GM12878 (cell line): ENCODE results near the gene IRF8. TPM values are rescaled to one million over a fixed set of nuclear protein-coding genes. Genes with fewer than 3 reads are reported as not detected.

Experiments used
- ATAC-seq: fragments of 200-7000 bp; cut with Tn5 transposase; 3 replicates; pipeline ENCODE4 v1.9.1; 2020; ENCODE audit warnings: mild to moderate bottlenecking, moderate library complexity
- BruUV-seq: library from RNA; stranded (reverse); fragments of 400-500 nt; replicated peaks from 2 replicates; lab custom pipeline; 2021; lab: Mats Ljungman, UMichigan
- CTCF ChIA-PET: fragments of 300-600 bp; sonication (Branson Sonifier 250); formaldehyde crosslinking; extraction: SDS; loops from one replicate; lab custom pipeline; 2021; ENCODE audit warnings: inconsistent platforms; lab: Yijun Ruan, JAX
- POLR2A ChIA-PET: fragments of 350-600 bp; formaldehyde crosslinking; extraction: SDS; loops from one replicate; lab custom pipeline; 2021; ENCODE audit warnings: inconsistent platforms; lab: Charles Lee
- RAD21 ChIA-PET: fragments of 300-600 bp; sonication (Branson Sonifier 250); formaldehyde crosslinking; loops from one replicate; lab custom pipeline; 2023; ENCODE audit warnings: antibody characterized with exemption; ENCODE audit not compliant: unreplicated experiment; lab: Charles Lee
- SMC1A ChIA-PET: fragments of 300-600 bp; sonication (Branson Sonifier 250); formaldehyde crosslinking; loops from one replicate; lab custom pipeline; 2023; ENCODE audit not compliant: unreplicated experiment, uncharacterized antibody; lab: Charles Lee
- DNase-seq: peaks from one replicate; pipeline ENCODE4 v3.0.0-alpha.2; 2011; ENCODE audit warnings: low read depth, low spot score
- FAIRE-seq: peaks from 3 replicates; lab custom pipeline; 2011; peaks lifted over from hg19 to GRCh38; lab: Jason Lieb, UNC
- H2AFZ ChIP-seq: 2 replicates; pipeline ENCODE4 v1.6.0; 2011; ENCODE audit warnings: low read depth, low read length, control low read depth; ENCODE audit not compliant: control insufficient read depth
- H3K27ac ChIP-seq: 2 replicates; pipeline ENCODE4 v1.5.1; 2011; ENCODE audit warnings: control low read depth; ENCODE audit not compliant: control insufficient read depth, insufficient read depth
- H3K27me3 ChIP-seq, 2 experiments: replicated peaks in 1 of 2; 2 replicates each; pipeline versions ENCODE4 v1.6.0 to v1.6.1; 2011; ENCODE audit warnings: low read length in 1 of 2; ENCODE audit not compliant: control insufficient read depth in 2 of 2, insufficient read depth in 2 of 2
- H3K36me3 ChIP-seq, 2 experiments: 2 replicates each; pipeline ENCODE4 v1.5.1; 2011; ENCODE audit warnings: low read length in 1 of 2; ENCODE audit not compliant: control insufficient read depth in 2 of 2, insufficient read depth in 2 of 2
- H3K4me1 ChIP-seq: 2 replicates; pipeline ENCODE4 v1.6.1; 2011; ENCODE audit warnings: mild to moderate bottlenecking, low read length, moderate library complexity, mixed read lengths; ENCODE audit not compliant: control insufficient read depth, insufficient read depth
- H3K4me2 ChIP-seq: 2 replicates; pipeline ENCODE4 v1.6.0; 2011; ENCODE audit warnings: control low read depth; ENCODE audit not compliant: control insufficient read depth, insufficient read depth
- H3K4me3 ChIP-seq: fragments of 200-600 bp; sonication (generic); 2 replicates; pipeline ENCODE4 v1.5.1; 2016
- H3K79me2 ChIP-seq: 2 replicates; pipeline ENCODE4 v1.6.0; 2011; ENCODE audit warnings: low read length; ENCODE audit not compliant: control insufficient read depth, insufficient read depth
- H3K9ac ChIP-seq: 2 replicates; pipeline ENCODE4 v1.8.0; 2011; ENCODE audit warnings: low read length, control low read depth, mixed read lengths; ENCODE audit not compliant: control insufficient read depth, insufficient read depth
- H3K9me3 ChIP-seq: replicated peaks from 3 replicates; pipeline ENCODE4 v1.5.1; 2011; ENCODE audit warnings: mild to moderate bottlenecking, low read length; ENCODE audit not compliant: control insufficient read depth, insufficient read depth
- H4K20me1 ChIP-seq: 2 replicates; pipeline ENCODE4 v1.6.0; 2011; ENCODE audit not compliant: control insufficient read depth, insufficient read depth
- ATF2 ChIP-seq: IDR thresholded peaks from 2 replicates; pipeline ENCODE4 v1.6.1; 2012; ENCODE audit warnings: low read length, inconsistent platforms
- ATF7 ChIP-seq: fragments of 450-650 bp; IDR thresholded peaks from 2 replicates; pipeline ENCODE4 v1.6.1; 2016; ENCODE audit warnings: low read depth, mild to moderate bottlenecking
- BMI1 ChIP-seq: fragments of 450-650 bp; IDR thresholded peaks from 2 replicates; pipeline ENCODE4 v1.6.1; 2016; ENCODE audit warnings: mild to moderate bottlenecking, moderate library complexity, borderline replicate concordance
- DPF2 ChIP-seq: fragments of 450-650 bp; IDR thresholded peaks from 2 replicates; pipeline ENCODE4 v1.6.1; 2017; ENCODE audit warnings: mild to moderate bottlenecking
- EED ChIP-seq: sonication (generic); IDR thresholded peaks from 2 replicates; pipeline ENCODE4 v1.6.1; 2016; ENCODE audit warnings: antibody characterized with exemption, low read depth
- ETV6 ChIP-seq, 2 experiments: fragments of 450-650 bp in 1 of 2; IDR thresholded peaks in 1 of 2; conservative IDR thresholded peaks in 1 of 2; 2 replicates each; pipeline ENCODE4 v1.6.1; 2014; ENCODE audit warnings: antibody characterized with exemption in 1 of 2, borderline replicate concordance in 1 of 2, low read depth in 1 of 2, mild to moderate bottlenecking in 1 of 2, moderate library complexity in 1 of 2
- FOS ChIP-seq: IDR thresholded peaks from 3 replicates; pipeline ENCODE4 v1.6.1; 2011; ENCODE audit warnings: borderline replicate concordance; ENCODE audit not compliant: insufficient read length; ENCODE audit errors: extremely low read depth
- HDAC6 ChIP-seq: fragments of 200-600 bp; sonication (generic); IDR thresholded peaks from one replicate; pipeline ENCODE4 v1.8.0; 2017; ENCODE audit warnings: antibody characterized with exemption; ENCODE audit not compliant: unreplicated experiment
- IKZF1 ChIP-seq: fragments of 450-650 bp; conservative IDR thresholded peaks from 2 replicates; pipeline ENCODE4 v1.6.1; 2017; ENCODE audit warnings: antibody characterized with exemption, mild to moderate bottlenecking
- JUNB ChIP-seq: IDR thresholded peaks from 2 replicates; pipeline ENCODE4 v1.6.1; 2016; ENCODE audit warnings: antibody characterized with exemption, mild to moderate bottlenecking
- MEF2A ChIP-seq: IDR thresholded peaks from 2 replicates; pipeline ENCODE4 v1.6.1; 2011; ENCODE audit warnings: low read depth, mild to moderate bottlenecking, low read length, moderate library complexity; ENCODE audit not compliant: insufficient read depth
- MEF2B ChIP-seq: fragments of 450-650 bp; IDR thresholded peaks from 2 replicates; pipeline ENCODE4 v1.6.1; 2018; ENCODE audit warnings: mild to moderate bottlenecking, moderate library complexity; ENCODE audit not compliant: partially characterized antibody, poor library complexity, severe bottlenecking
- NFIC ChIP-seq: IDR thresholded peaks from 2 replicates; pipeline ENCODE4 v1.6.1; 2012; ENCODE audit warnings: low read depth, mild to moderate bottlenecking, inconsistent platforms, low read length, moderate library complexity
- NR2F1 ChIP-seq: fragments of 450-650 bp; conservative IDR thresholded peaks from 2 replicates; pipeline ENCODE4 v1.6.1; 2017; ENCODE audit warnings: mild to moderate bottlenecking
- POLR2AphosphoS5 ChIP-seq: IDR thresholded peaks from 2 replicates; pipeline ENCODE4 v1.6.1; 2011; ENCODE audit warnings: mild to moderate bottlenecking, low read length, inconsistent platforms
- RUNX3 ChIP-seq: IDR thresholded peaks from 2 replicates; pipeline ENCODE4 v1.6.1; 2012; ENCODE audit warnings: low read length, inconsistent platforms
- SKIL ChIP-seq: fragments of 450-650 bp; IDR thresholded peaks from 2 replicates; pipeline ENCODE4 v1.6.1; 2017; ENCODE audit warnings: mild to moderate bottlenecking, low read depth, inconsistent platforms; ENCODE audit not compliant: poor library complexity, severe bottlenecking
- SREBF2 ChIP-seq: IDR thresholded peaks from 2 replicates; pipeline ENCODE4 v1.6.1; 2012; ENCODE audit warnings: mild to moderate bottlenecking, low read length
- STAT1 ChIP-seq: fragments of 450-650 bp; conservative IDR thresholded peaks from 2 replicates; pipeline ENCODE4 v1.6.1; 2014; ENCODE audit warnings: antibody characterized with exemption, mild to moderate bottlenecking
- TBL1XR1 ChIP-seq: IDR thresholded peaks from 2 replicates; pipeline ENCODE4 v1.6.1; 2012; ENCODE audit warnings: low read depth, low read length, improper control_type of control experiment
- WRNIP1 ChIP-seq: IDR thresholded peaks from 2 replicates; pipeline ENCODE4 v1.6.1; 2011; ENCODE audit warnings: low read depth, low read length, improper control_type of control experiment, borderline replicate concordance
- ZNF207 ChIP-seq: fragments of 450-650 bp; IDR thresholded peaks from 2 replicates; pipeline ENCODE4 v1.6.1; 2014; ENCODE audit warnings: antibody characterized with exemption, mild to moderate bottlenecking, borderline replicate concordance
- ZNF274 ChIP-seq: IDR thresholded peaks from one replicate; pipeline ENCODE4 v1.8.0; 2011; ENCODE audit not compliant: insufficient read length, insufficient read depth
- WGBS: methylation state at CpG from one replicate; pipeline ENCODE4 v1.1.6; 2016; ENCODE audit warnings: low lambda C conversion rate; ENCODE audit not compliant: insufficient replicate concordance, insufficient coverage; ENCODE audit errors: missing lambda C conversion rate; 5-methylcytosine and 5-hydroxymethylcytosine counted together
- in situ Hi-C: fragments of 300-500 bp; cut with MboI; formaldehyde crosslinking; loops from 9 replicates; pipeline ENCODE4 v1.14.3; 2018; ENCODE audit warnings: mixed read lengths
- intact Hi-C: fragments of 100-400 bp; cut with micrococcal nuclease; formaldehyde crosslinking; loops from one replicate; pipeline ENCODE4 v1.14.2; 2022; ENCODE audit not compliant: unreplicated experiment
- polyA plus RNA-seq, 11 experiments: library from polyadenylated mRNA; depleted of rRNA in 4 of 11; unstranded in 6 of 11; stranded (reverse) in 5 of 11; fragments of >200 nt; fragmentation: Nextera tagmentation in 4 of 11; fragmentation: Illumina TruSeq in 1 of 11; extraction: Ambion mirVana in 4 of 11; extraction: Trizol in 1 of 11; gene quantifications; 1 replicate in 1 of 11; 2 replicates in 10 of 11; pipeline versions ENCODE4 v1.2.1 to v1.2.3, GENCODE V29; 2011 to 2016; ENCODE audit warnings: inconsistent platforms in 2 of 11, missing spikeins in 2 of 11, low read depth in 1 of 11
- total RNA-seq, 4 experiments: library from RNA; depleted of rRNA in 3 of 4; stranded (reverse); fragments of >200 nt in 3 of 4; fragmentation: Illumina TruSeq in 1 of 4; extraction: Trizol in 1 of 4; gene quantifications; 2 replicates each; pipeline versions ENCODE4 v1.2.1 to v1.2.3, GENCODE V29; 2013 to 2021

The IRF8 gene
- total and polyA plus RNA-seq, 10 of the 15 experiments (the other 5 are each of a cell fraction or from before 2014, with no cell fraction given) = 17.1 to 237 (median 172) TPM

- peak; percentile 69 for ATAC-seq
- no peaks in the 10 kb centered on the region for H3K27me3 ChIP-seq
- TF ChIP-seq ATF2 = peak; percentile 36; the same call in 1 of the 2 replicates
- no peak for TF ChIP-seq ZNF207
- peak; percentile 40; the same call in 1 of the 2 replicates for TF ChIP-seq EED
- 0 out of 2 replicates have a peak, but pooled peaks have one; percentile 16 for TF ChIP-seq JUNB
- no peak for TF ChIP-seq SKIL
- no peak for TF ChIP-seq POLR2AphosphoS5
- TF ChIP-seq NR2F1 = peak; percentile 86
- no peak for TF ChIP-seq HDAC6
- peak; percentile 66 for TF ChIP-seq MEF2B
- TF ChIP-seq NFIC = no peak; the same call in 1 of the 2 replicates
- peak; percentile 80 for TF ChIP-seq RUNX3
- TF ChIP-seq FOS = no peak
- TF ChIP-seq SREBF2 = no peak
- TF ChIP-seq DPF2 = peak; percentile 44; the same call in 1 of the 2 replicates
- no peak for TF ChIP-seq STAT1
- TF ChIP-seq ATF7 = peak; percentile 31; the same call in 1 of the 2 replicates
- no peak for TF ChIP-seq WRNIP1
- peak; percentile 74; the same call in 1 of the 2 replicates for TF ChIP-seq MEF2A
- TF ChIP-seq IKZF1 = peak; percentile 56; the same call in 1 of the 2 replicates
- TF ChIP-seq ZNF274 = no peak
- no peak for TF ChIP-seq TBL1XR1
- TF ChIP-seq BMI1 = no peak
- peak in 1 of 2 experiments; percentile 4; a peak in 1 of 4 replicates for TF ChIP-seq ETV6 (conservative IDR thresholded peaks at IDR 0.05 in 1 of 2, IDR thresholded peaks at IDR 0.05 in 1 of 2; ENCODE audit: borderline replicate concordance in 1 of 2, low read depth in 1 of 2)
Observed at GRCh38 chr16:85969159-85969558, 70.2 kb downstream of the IRF8 start.

More at GRCh38 chr16:85969159-85969558, 70.2 kb downstream of the IRF8 start:
- in situ Hi-C loops (no loop called here), intact Hi-C loops (no loop called here)
- H3K9me3 ChIP-seq = no peaks in the 10 kb centered on the region; the same call in 2 of the 3 replicates
- no peaks in the 10 kb centered on the region for H4K20me1 ChIP-seq
- CTCF ChIA-PET = interaction anchor here (0.7 to 1.6 kb wide), 7 partner anchors 8 to 52 kb away, joined by 3 to 4 read pairs (median 4); no protein-coding TSS in a partner anchor
- H2AFZ ChIP-seq = peak overlapping the region; percentile 5; the same call in 1 of the 2 replicates
- SMC1A ChIA-PET = interaction anchor here (0.8 to 3.9 kb wide), 5 partner anchors 13 to 68 kb away, joined by 3 to 14 read pairs (median 3); no protein-coding TSS in a partner anchor
- POLR2A ChIA-PET = interaction anchor here (0.6 to 1.6 kb wide), 2 partner anchors 12 to 24 kb away, joined by 3 to 4 read pairs; no protein-coding TSS in a partner anchor
- no TSS peak for BruUV-seq
- 0% methylated on average over 2 of the region's 2 CpGs for WGBS
- no peak for FAIRE-seq
- peak overlapping the region; percentile 12 for H3K27ac ChIP-seq
- peak overlapping the region; percentile 44; the same call in 1 of the 2 replicates for H3K4me3 ChIP-seq
- peaks cover 43% of the 10 kb centered on the region for H3K4me1 ChIP-seq
- DNase-seq = no peak
- H3K36me3 ChIP-seq = no peaks in the 10 kb centered on the region
- no peaks in the 10 kb centered on the region for H3K79me2 ChIP-seq
- no peak overlapping the region; the same call in 1 of the 2 replicates for H3K9ac ChIP-seq
- RAD21 ChIA-PET = interaction anchor here (0.6 to 2.1 kb wide), 5 partner anchors 14 to 120 kb away, joined by 3 to 8 read pairs (median 3); no protein-coding TSS in a partner anchor
- peak overlapping the region; percentile 88 for H3K4me2 ChIP-seq
